SU-DHL-6 (cell line): ENCODE data around the gene CYLD.

Source experiments
- H2AFZ ChIP-seq: fragments of 200-600 bp; sonication (generic); 2 replicates; pipeline ENCODE4 v1.6.1; 2014; ENCODE audit warnings: low read depth, mild to moderate bottlenecking, moderate library complexity, mixed read lengths, antibody characterized with exemption, low read length; ENCODE audit not compliant: severe bottlenecking
- H3F3A ChIP-seq: fragments of 200-600 bp; shearing (Covaris generic); 2 replicates; pipeline ENCODE4 v1.6.0; 2016; ENCODE audit warnings: antibody characterized with exemption, mild to moderate bottlenecking; ENCODE audit not compliant: insufficient read depth
- H3K27ac ChIP-seq: fragments of 200-600 bp; sonication (generic); 2 replicates; pipeline ENCODE4 v1.5.1; 2016; ENCODE audit warnings: low read depth, mild to moderate bottlenecking, low read length, moderate library complexity, mixed read lengths
- H3K27me3 ChIP-seq: fragments of 200-600 bp; sonication (generic), shearing (Covaris generic); 2 replicates; pipeline ENCODE4 v1.6.0; 2014; ENCODE audit warnings: mild to moderate bottlenecking, low read length
- H3K36me3 ChIP-seq: fragments of 200-600 bp; sonication (generic); 2 replicates; pipeline ENCODE4 v1.6.1; 2014; ENCODE audit warnings: mild to moderate bottlenecking, low read length, mixed read lengths
- H3K4me2 ChIP-seq: fragments of 300-600, 200-600 bp; shearing (Covaris generic), sonication (generic); 2 replicates; pipeline ENCODE4 v1.6.0; 2014; ENCODE audit warnings: low read length, low read depth, mild to moderate bottlenecking; ENCODE audit not compliant: poor library complexity, severe bottlenecking
- H3K4me3 ChIP-seq: fragments of 200-600 bp; sonication (generic); 2 replicates; pipeline ENCODE4 v1.5.1; 2014; ENCODE audit warnings: antibody characterized with exemption, low read length, mild to moderate bottlenecking, mixed read lengths; ENCODE audit not compliant: insufficient read depth, poor library complexity, severe bottlenecking
- H3K79me2 ChIP-seq: fragments of 200-600 bp; sonication (generic); 2 replicates; pipeline ENCODE4 v1.6.1; 2014; ENCODE audit warnings: mild to moderate bottlenecking, low read length, moderate library complexity; ENCODE audit not compliant: insufficient read depth
- H3K9ac ChIP-seq: fragments of 200-600 bp; sonication (generic); 2 replicates; pipeline ENCODE4 v1.7.0; 2014; ENCODE audit warnings: mild to moderate bottlenecking, low read length
- H3K9me2 ChIP-seq: fragments of 200-600 bp; sonication (generic); replicated peaks from 2 replicates; pipeline ENCODE4 v1.6.1; 2014; ENCODE audit warnings: low read length; ENCODE audit not compliant: insufficient read depth
- H3K9me3 ChIP-seq: fragments of 200-600 bp; sonication (generic); 2 replicates; pipeline ENCODE4 v1.6.1; 2014; ENCODE audit warnings: low read length, mixed read lengths; ENCODE audit not compliant: insufficient read depth
- H4K20me1 ChIP-seq: fragments of 200-600 bp; sonication (generic); 2 replicates; pipeline ENCODE4 v1.6.1; 2014; ENCODE audit warnings: low read depth, mild to moderate bottlenecking, antibody characterized with exemption, low read length, moderate library complexity, mixed read lengths
- EZH2phosphoT487 ChIP-seq: fragments of 200-600 bp; sonication (generic), shearing (Covaris generic); conservative IDR thresholded peaks from 2 replicates; pipeline ENCODE4 v1.6.1; 2018; ENCODE audit warnings: mild to moderate bottlenecking, antibody characterized with exemption, low read length, moderate library complexity, mixed read lengths
- TF ChIP-seq, protein P1 (sequence below): fragments of 200-600 bp; sonication (generic); IDR thresholded peaks from one replicate; pipeline ENCODE4 v1.5.1; 2017; ENCODE audit warnings: antibody characterized with exemption, mild to moderate bottlenecking, low read length, moderate library complexity; ENCODE audit not compliant: insufficient read depth, poor library complexity, severe bottlenecking

CYLD gene

DNA sequence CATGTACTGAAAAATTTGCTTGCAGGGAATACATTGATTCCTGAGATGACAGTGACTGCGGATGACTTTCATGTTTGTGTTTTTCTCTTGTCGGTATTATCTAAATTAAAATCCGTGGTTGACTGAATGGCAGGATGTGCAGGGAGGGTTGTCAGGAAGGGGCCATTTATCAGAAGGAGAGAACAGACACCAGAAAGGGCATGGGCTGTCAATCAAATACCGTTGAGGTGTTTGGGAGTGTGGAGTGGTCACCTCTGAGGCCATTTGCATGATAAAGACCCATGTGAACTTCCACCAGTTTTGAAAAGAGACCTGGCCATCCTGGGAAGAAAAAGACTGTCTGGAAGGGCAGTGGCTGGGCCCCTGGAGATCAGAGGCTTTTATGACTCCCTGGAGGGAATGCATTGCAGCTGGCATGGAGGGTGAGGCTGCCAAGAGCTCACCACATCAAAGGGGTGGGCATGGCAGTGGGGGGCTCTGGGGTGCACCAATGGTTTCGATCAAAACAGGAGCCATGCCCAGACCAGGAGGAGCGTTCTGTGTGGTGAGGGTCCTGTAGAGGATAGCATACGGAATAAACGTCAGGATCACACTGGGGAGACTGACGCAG lies 67.1 kb downstream of the CYLD start:
- Histone ChIP-seq H3K27me3 (no peaks in the 10 kb centered on the region), H3K27ac (no peak overlapping the region), H3K9me2 (no peaks in the 10 kb centered on the region), H3K9ac (no peak overlapping the region), H3K9me3 (no peaks in the 10 kb centered on the region), H3K79me2 (no peaks in the 10 kb centered on the region), H3F3A (no peaks in the 10 kb centered on the region), H2AFZ (no peak overlapping the region), H3K4me3 (no peak overlapping the region), H4K20me1 (no peaks in the 10 kb centered on the region), H3K4me2 (no peak overlapping the region), H3K36me3 (no peaks in the 10 kb centered on the region)
- TF ChIP-seq, protein P1, sequence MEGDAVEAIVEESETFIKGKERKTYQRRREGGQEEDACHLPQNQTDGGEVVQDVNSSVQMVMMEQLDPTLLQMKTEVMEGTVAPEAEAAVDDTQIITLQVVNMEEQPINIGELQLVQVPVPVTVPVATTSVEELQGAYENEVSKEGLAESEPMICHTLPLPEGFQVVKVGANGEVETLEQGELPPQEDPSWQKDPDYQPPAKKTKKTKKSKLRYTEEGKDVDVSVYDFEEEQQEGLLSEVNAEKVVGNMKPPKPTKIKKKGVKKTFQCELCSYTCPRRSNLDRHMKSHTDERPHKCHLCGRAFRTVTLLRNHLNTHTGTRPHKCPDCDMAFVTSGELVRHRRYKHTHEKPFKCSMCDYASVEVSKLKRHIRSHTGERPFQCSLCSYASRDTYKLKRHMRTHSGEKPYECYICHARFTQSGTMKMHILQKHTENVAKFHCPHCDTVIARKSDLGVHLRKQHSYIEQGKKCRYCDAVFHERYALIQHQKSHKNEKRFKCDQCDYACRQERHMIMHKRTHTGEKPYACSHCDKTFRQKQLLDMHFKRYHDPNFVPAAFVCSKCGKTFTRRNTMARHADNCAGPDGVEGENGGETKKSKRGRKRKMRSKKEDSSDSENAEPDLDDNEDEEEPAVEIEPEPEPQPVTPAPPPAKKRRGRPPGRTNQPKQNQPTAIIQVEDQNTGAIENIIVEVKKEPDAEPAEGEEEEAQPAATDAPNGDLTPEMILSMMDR: no peak
- no peak for TF ChIP-seq EZH2phosphoT487

DNA sequence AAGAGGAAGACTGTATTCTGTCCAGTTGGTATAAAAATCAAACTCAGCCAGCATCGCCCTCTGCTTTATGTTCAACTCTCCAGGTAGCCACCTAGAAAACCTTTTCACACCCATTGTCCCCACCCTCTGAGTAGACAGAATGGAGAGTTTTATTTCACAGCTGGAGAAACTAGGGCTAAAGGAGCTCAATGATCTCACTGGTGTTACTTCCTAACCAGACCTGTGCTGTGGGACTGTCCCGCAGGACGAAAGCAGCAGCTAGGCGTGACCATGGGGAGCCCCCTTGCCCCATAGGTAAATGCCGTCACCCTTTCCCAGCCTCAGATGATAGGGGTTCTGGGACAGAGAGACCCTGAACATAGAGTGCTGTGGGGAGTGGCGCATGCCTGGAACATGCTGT lies 67.7 kb downstream of the CYLD start:
- Histone ChIP-seq H3K9ac (no peak overlapping the region), H3K4me3 (no peak overlapping the region), H3K79me2 (no peaks in the 10 kb centered on the region), H3K27me3 (no peaks in the 10 kb centered on the region), H2AFZ (no peak overlapping the region), H3F3A (no peaks in the 10 kb centered on the region), H3K27ac (no peak overlapping the region), H3K9me3 (no peaks in the 10 kb centered on the region), H3K9me2 (no peaks in the 10 kb centered on the region), H4K20me1 (no peaks in the 10 kb centered on the region), H3K4me2 (no peak overlapping the region), H3K36me3 (no peaks in the 10 kb centered on the region)
- TF ChIP-seq, protein P1: no peak
- TF ChIP-seq EZH2phosphoT487: no peak

DNA sequence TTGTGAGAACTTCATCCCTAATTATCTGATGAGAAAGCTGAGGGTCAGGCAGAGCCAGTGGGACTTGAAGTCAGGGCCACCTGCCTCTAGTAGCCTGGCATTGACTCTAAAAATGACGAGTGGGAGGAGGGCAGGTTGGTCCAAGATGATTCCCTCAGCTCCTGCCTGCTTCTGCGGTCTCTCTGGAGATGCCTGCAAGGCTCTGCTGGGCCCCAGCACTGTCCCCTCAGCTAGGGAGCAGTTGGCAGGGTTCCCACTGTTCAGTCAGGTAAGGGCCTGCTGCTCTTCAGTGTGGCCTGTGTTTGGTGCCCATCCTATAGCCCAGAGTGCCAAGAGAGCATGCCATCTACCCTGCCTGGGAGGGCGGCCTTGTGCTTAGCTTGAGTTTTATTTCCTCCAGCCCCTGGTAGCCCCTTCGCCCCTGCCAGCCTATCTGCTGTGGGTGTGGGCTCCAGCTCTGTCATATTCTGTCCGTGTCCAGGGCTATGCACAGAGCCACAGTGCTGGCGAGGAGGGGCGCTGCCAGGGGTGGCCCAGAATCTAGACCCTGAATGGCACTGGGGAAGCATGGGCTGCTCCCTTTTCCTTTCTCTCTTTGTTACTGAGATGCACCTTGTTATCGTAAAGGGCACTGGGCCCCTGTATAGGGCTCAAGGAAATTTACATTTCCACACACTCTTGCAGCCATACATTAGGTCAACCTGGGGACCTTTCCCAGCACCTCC lies 68.5 kb downstream of the CYLD start:
- H3K79me2 ChIP-seq: no peaks in the 10 kb centered on the region
- no peak overlapping the region for H2AFZ ChIP-seq
- no peak overlapping the region for H3K4me2 ChIP-seq
- no peaks in the 10 kb centered on the region for H3K36me3 ChIP-seq
- no peaks in the 10 kb centered on the region for H3K9me2 ChIP-seq
- no peaks in the 10 kb centered on the region for H4K20me1 ChIP-seq
- H3K9ac ChIP-seq: no peak overlapping the region
- no peaks in the 10 kb centered on the region for H3F3A ChIP-seq
- no peak overlapping the region for H3K27ac ChIP-seq
- H3K27me3 ChIP-seq: no peaks in the 10 kb centered on the region
- no peaks in the 10 kb centered on the region for H3K9me3 ChIP-seq
- TF ChIP-seq, protein P1: no peak
- no peak for TF ChIP-seq EZH2phosphoT487
- H3K4me3 ChIP-seq: no peak overlapping the region
